Chondrocyte (in vitro differentiated cells): ENCODE results near the gene MARCHF10. TPM values are rescaled to one million over a fixed set of nuclear protein-coding genes. Genes with fewer than 3 reads are reported as not detected.

Source experiments
- DNase-seq: peaks from one replicate; pipeline ENCODE4 v3.0.0; 2021; ENCODE audit warnings: mixed read lengths, low spot score
- H3K27ac Mint-ChIP-seq: one replicate; pipeline ENCODE4 v1.8.0; 2021; ENCODE audit warnings: mild to moderate bottlenecking, moderate library complexity, mixed read lengths; ENCODE audit not compliant: unreplicated experiment
- H3K27me3 Mint-ChIP-seq: 2 replicates; pipeline ENCODE4 v1.8.0; 2021; ENCODE audit warnings: low read depth, mixed read lengths
- H3K36me3 Mint-ChIP-seq: 2 replicates; pipeline ENCODE4 v1.8.0; 2021; ENCODE audit warnings: low read depth, mixed read lengths
- H3K4me1 Mint-ChIP-seq: 2 replicates; pipeline ENCODE4 v1.8.0; 2021; ENCODE audit warnings: low read depth, mild to moderate bottlenecking, mixed read lengths
- H3K4me3 Mint-ChIP-seq: one replicate; pipeline ENCODE4 v1.8.0; 2021; ENCODE audit warnings: mild to moderate bottlenecking, moderate library complexity, mixed read lengths; ENCODE audit not compliant: unreplicated experiment
- H3K9me3 Mint-ChIP-seq: 2 replicates; pipeline ENCODE4 v1.8.0; 2021; ENCODE audit warnings: low read depth, mixed read lengths
- CTCF ChIP-seq: fragments of 200-600 bp; sonication (generic); IDR thresholded peaks from 2 replicates; pipeline ENCODE4 v1.5.0; 2021; ENCODE audit warnings: antibody characterized with exemption, mild to moderate bottlenecking, moderate library complexity
- total RNA-seq: library from RNA; stranded (reverse); gene quantifications from 3 replicates; pipeline ENCODE4 v1.2.1, GENCODE V29; 2021

The MARCHF10 gene
- total RNA-seq, 1 donor from 2014 or later = 0.17 TPM

DNA sequence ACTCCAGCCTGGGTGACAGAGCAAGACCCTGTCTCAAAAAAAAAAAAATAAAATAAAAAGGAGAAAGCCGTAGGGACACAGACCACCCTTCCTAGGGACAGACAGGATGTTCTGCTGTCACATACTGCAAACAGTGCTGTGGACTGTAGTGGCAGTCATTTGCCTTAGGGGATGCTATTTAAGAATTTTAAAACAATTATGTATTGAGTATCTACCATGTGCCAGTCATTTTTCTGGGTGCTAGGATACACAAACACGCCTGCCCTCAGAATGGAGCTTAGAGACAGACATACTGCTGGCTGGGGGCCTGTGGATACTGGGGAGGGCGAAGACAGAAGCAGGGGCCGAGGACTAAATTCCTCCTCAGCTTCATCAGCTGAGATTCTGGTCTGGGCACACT lies 135.2 kb downstream of the MARCHF10 start:
- Mint-ChIP-seq H3K27ac (no peak overlapping the region), H3K4me1 (peaks cover 11% of the 10 kb centered on the region), H3K27me3 (no peaks in the 10 kb centered on the region), H3K9me3 (no peaks in the 10 kb centered on the region), H3K36me3 (peaks cover 22% of the 10 kb centered on the region), H3K4me3 (no peak overlapping the region)
- no peak for TF ChIP-seq CTCF
- no peak for DNase-seq

DNA sequence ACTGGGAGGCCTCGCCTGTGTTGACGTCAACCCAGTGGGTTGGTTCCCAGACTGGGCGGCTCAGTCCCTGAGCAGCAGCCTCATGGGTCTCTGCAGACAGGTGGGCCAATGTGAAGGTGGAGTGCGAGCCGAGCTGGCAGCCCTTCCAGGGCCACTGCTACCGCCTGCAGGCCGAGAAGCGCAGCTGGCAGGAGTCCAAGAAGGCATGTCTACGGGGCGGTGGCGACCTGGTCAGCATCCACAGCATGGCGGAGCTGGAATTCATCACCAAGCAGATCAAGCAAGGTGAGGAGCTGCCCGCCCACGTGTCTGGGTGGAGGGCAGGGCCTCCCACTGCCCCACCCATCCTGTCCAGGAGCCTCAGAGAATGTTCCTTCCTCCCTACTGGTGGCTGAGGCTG lies 136.6 kb downstream of the MARCHF10 start:
- TF ChIP-seq CTCF = no peak
- no peak for DNase-seq
- Mint-ChIP-seq H3K27me3 (no peaks in the 10 kb centered on the region), H3K4me3 (no peak overlapping the region), H3K27ac (peak overlapping the region; percentile 33), H3K9me3 (no peaks in the 10 kb centered on the region), H3K4me1 (peaks cover 11% of the 10 kb centered on the region), H3K36me3 (peaks cover 24% of the 10 kb centered on the region)

DNA sequence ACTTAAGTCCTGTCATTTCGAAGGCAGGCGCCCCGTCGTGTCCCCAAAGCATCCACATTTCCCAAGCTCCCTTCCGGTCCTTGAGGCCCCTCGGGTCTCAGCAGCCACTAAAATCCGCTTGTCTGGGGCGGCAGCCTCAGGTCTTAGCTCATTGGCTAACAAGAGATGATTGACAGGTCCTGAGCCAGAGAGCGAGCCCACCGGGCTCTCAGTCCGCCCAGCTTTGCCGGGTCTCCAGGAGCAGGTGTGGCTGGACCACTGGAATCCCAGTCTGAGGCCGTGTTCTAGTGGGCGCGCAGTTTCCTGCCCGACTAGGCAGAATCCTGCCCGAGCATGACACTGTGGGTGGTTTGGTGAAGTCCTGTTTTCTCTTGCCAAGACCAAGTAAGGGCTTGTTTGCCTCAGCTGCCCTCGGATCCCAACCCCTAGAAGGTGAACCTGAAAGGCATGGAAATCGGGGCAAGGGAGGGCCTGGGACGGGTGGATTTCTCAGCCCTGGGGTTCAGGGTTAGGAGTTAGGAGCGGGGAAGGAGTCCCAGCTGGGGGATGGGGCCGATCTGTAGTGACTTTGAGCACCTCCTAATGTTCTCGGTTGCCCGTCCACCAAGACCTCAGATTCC lies 137.8 kb downstream of the MARCHF10 start:
- Mint-ChIP-seq H3K27me3 (no peaks in the 10 kb centered on the region), H3K27ac (no peak overlapping the region), H3K9me3 (no peaks in the 10 kb centered on the region)

DNA sequence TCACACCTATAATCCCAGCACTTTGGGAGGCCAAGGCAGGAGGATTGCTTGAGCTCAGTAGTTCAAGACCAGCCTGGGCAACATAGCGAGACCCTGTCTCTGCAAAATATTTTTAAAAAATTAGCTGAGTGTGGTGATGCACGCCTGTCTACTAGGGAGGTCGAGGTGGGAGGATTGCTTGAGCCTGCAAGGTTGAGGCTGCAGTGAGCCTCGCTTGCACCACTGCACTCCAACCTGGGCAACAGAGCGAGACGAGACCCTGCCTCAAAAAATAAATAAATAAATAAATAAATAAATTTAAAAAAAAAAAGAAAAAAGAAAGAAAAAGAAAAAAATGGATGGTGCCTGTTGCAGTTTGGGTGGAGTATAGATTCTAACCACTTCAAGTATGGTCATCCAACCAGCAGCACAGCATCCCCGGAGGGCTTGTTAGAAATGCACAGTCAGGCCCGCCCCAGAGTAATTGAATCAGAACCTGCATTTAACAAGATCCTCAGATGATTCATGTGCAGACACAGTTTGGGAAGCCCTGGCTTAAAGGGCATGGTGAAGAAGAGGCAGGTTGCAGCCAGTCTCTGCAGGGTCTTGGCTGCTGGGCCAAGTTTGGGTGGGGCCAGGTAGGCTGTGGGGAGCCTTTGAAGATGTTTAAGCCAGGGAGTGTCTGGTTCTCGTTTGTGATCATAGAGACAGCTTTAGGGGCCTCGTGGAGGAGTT lies 139.9 kb downstream of the MARCHF10 start:
- no peak for TF ChIP-seq CTCF
- Mint-ChIP-seq H3K4me3 (no peak overlapping the region), H3K4me1 (peaks cover 15% of the 10 kb centered on the region), H3K27ac (no peak overlapping the region), H3K9me3 (no peaks in the 10 kb centered on the region), H3K27me3 (no peaks in the 10 kb centered on the region), H3K36me3 (peaks cover 26% of the 10 kb centered on the region)
- DNase-seq = no peak

More for the DNA sequence above, 137.8 kb downstream of the MARCHF10 start:
- no peak overlapping the region for H3K4me3 Mint-ChIP-seq
- H3K36me3 Mint-ChIP-seq = peaks cover 23% of the 10 kb centered on the region
- DNase-seq = no peak
- no peak for TF ChIP-seq CTCF
- H3K4me1 Mint-ChIP-seq = peaks cover 11% of the 10 kb centered on the region

DNA sequence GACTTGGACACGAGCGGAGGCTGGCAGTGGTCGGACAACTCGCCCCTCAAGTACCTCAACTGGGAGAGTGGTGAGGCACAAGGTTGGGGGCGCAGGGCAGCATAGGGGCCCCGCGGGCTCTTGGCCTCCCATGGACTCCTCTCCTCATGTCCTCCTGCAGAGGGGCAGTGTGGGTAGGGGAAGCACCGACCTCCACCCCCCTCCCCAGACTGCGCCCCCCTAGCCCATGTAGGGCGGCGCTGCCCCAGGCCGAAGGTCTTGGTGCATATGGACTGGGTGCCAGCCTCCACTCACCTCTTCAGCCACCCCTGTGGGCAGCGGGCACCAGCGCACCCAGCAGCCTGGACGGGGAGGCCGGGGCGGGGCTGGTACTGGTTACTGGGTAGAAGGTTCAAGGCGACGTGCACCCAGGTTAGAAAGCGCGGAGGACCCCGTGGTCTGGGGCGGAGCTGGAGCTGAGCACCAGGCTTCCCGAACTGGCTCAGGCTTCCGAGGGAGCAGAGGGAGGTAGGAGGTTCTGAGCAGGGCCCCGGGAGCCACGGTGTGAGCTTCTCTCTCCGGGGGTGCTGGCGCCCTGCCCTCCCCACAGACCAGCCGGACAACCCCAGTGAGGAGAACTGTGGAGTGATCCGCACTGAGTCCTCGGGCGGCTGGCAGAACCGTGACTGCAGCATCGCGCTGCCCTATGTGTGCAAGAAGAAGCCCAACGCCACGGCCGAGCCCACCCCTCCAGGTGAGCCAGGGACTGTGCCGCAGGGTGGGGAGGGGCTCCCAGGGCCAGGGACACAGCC lies 141.1 kb downstream of the MARCHF10 start:
- Mint-ChIP-seq H3K4me1 (peaks cover 23% of the 10 kb centered on the region), H3K27me3 (no peaks in the 10 kb centered on the region), H3K4me3 (no peak overlapping the region), H3K9me3 (no peaks in the 10 kb centered on the region), H3K27ac (no peak overlapping the region), H3K36me3 (peaks cover 19% of the 10 kb centered on the region)
- TF ChIP-seq CTCF = no peak
- DNase-seq = no peak
